ENCODE measurements around the gene CD3E. TPM values are rescaled to one million over a fixed set of nuclear protein-coding genes. Genes with fewer than 3 reads are reported as not detected.

Gene CD3E
- not detected for total RNA-seq

DNA sequence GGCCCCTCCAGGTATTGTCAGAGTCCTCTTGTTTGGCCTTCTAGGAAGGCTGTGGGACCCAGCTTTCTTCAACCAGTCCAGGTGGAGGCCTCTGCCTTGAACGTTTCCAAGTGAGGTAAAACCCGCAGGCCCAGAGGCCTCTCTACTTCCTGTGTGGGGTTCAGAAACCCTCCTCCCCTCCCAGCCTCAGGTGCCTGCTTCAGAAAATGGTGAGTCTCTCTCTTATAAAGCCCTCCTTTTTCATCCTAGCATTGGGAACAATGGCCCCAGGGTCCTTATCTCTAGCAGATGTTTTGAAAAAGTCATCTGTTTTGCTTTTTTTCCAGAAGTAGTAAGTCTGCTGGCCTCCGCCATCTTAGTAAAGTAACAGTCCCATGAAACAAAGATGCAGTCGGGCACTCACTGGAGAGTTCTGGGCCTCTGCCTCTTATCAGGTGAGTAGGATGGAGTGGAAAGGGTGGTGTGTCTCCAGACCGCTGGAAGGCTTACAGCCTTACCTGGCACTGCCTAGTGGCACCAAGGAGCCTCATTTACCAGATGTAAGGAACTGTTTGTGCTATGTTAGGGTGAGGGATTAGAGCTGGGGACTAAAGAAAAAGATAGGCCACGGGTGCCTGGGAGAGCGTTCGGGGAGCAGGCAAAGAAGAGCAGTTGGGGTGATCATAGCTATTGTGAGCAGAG lies at the start of gene CD3E:
Gene CD3E, plus strand, starts transcription at position 163 of the 681 bp plus-strand sequence. Its CDS starts 223 bp downstream, at position 386.

DNA sequence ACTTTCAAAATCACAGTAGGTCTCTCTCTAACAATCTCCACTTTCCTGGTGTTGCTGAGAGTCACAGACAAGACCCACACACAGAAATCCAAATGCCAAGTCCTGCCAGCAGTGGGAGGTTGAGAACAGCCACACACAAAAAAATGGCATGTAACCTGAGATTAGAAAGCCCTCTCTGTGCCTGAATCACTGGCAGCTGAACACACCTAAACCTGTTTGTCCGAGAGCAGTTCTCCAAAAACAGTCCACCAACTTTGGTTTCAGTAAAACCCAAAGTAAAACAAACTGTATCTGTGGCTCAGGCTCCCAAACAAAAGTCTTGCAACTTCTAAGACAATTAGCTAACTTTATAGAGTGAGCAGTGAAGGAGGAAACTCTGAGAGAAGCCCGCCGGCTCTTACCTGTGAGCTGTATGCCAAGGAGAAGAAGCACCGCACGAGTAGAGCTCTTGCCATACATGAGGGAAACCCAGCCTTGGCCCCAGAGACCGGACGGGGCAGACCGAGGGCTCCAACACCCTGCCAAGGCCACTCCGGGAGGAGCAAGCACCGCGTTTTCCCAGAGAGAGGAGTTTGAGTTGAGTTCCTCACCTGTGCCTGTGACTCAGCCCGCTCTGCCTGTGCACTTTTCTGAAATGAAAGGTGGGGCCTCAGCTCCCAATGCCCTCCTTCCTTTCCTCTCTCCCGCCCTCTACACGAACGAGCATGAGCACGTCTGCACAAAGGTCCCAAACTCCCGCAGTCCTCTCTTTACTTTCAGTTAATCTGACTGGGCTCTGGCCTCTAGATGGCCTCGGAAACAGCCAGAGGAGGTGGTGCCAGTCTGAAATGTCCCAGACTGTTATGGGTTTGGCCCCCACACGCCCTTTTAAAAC lies 40.6 kb upstream of the CD3E start, which contains the start of gene MPZL2:
Gene MPZL2, minus strand, starts transcription at position 603 of the 874 bp plus-strand sequence. Its CDS starts 144 bp downstream, at position 459.

DNA sequence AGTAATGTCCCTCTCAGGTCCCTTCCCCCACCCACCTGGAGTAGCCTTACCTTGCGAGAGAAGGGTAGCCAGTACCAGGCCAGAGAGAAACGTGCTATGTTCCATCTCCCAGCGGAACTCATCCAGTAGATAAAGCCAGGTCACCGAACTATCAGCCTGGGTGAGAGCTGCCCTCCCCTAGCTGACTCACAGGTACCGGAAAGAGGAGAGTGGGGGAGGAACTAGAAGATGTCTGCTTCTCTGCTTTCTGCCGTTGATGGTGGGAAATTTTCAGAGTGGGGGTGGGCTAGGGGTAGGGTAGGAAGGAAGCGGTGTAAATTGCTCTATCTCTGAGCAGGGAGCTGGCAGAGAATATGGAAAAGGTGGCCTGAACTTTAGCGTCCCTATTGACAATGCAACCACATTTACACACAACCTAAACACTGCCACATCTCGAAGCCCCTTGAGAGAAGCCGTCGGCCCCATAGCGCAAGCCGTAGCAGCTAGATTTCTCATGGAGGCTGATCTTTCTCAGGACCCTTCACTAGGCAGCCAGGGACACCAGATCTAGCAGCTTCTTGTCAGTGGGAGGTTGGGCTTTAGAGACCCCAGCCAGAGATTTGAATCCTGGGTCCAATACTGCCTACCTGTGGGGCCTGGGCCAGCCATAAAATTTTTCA lies 38.1 kb downstream of the CD3E start, which contains the start of gene CD3D:
Gene CD3D, minus strand, starts transcription at position 203 of the 659 bp plus-strand sequence. Its CDS starts 98 bp downstream, at position 105.

DNA sequence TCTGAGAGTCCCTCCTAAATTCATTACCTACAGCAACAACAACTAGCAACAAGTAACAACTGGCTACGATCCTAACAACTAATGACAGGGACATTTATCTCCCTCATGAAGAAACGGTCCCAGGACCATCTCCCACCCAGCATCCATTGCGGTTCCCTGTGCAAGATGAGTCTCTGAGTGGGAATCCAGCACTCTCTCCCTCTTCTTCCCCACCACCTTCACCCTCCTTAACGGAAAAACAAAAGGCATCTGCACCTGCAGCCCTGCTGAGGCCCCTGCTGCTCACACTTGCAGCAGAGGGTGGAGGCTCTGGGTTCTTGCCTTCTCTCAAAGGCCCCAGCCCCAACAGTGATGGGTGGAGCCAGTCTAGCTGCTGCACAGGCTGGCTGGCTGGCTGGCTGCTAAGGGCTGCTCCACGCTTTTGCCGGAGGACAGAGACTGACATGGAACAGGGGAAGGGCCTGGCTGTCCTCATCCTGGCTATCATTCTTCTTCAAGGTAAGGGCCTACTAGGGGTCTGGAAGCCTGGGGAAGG lies 39.5 kb downstream of the CD3E start, which contains the start of gene CD3G:
Gene CD3G, plus strand, starts transcription at position 364 of the 535 bp plus-strand sequence. Its CDS starts 80 bp downstream, at position 444.

DNA sequence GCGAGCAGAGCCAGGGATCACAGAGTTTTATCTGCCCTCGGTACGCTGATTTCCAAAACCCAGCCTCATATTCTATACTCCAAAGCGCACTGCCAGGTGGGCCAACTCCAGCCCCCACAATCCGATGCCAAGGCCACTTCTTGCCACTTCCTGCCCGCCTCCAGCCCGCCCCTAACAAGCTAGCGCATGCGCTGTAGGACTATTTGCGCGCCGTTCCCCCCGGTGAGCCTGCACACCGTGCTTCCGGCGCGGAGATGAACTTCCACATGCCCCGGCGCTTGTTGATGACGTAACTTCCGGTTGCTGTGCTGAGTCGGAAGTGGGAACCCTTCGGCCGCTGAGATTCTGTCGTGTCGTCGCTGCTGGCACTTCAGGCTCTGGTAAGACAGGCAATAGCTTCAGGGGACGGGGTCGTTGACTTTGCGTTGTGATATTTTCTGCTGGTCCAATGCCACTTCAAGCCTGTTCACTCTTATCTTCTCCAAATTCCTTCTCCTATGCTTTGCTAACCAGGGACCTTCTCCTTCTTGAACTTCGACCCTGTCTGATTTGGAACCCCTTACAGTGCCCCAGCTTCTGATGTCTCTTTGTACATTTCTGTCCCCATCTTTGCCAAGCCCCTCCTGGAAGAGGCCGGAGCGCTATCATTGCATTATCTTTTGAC lies 54.9 kb downstream of the CD3E start, which contains the start of gene UBE4A:
Gene UBE4A, plus strand, starts transcription at position 306 of the 664 bp plus-strand sequence. CDS start 5,481 bp downstream, outside the sequence.

Small RNA genes lying within 50 kb of the gene (small RNA-seq; reads per million reads assigned to genes)
- not detected for gene AP001582.1

Other genes starting within 250 kb of the CD3E start
- gene TMPRSS4, start 227.7 kb upstream of the CD3E start, total RNA-seq: not detected
- gene SMIM35, start 217.8 kb upstream of the CD3E start, total RNA-seq: under 0.01 TPM
- 14.5 TPM for gene SCN4B, start 151.9 kb upstream of the CD3E start, total RNA-seq
- 15.0 TPM for gene SCN2B, start 128.1 kb upstream of the CD3E start, total RNA-seq
- gene JAML, start 79.7 kb upstream of the CD3E start, total RNA-seq: 0.92 TPM
- gene MPZL3, start 52.4 kb upstream of the CD3E start, total RNA-seq: 2.8 TPM
- 1.2 TPM for gene MPZL2, start 40.4 kb upstream of the CD3E start, total RNA-seq
- not detected for gene CD3D, start 38.0 kb downstream of the CD3E start, total RNA-seq
- gene CD3G, start 39.6 kb downstream of the CD3E start, total RNA-seq: not detected
- 62.3 TPM for gene UBE4A, start 54.9 kb downstream of the CD3E start, total RNA-seq
- 60.7 TPM for gene ATP5MG, start 96.9 kb downstream of the CD3E start, total RNA-seq
- 59.5 TPM for gene KMT2A, start 131.8 kb downstream of the CD3E start, total RNA-seq
- gene TTC36, start 222.7 kb downstream of the CD3E start, total RNA-seq: 0.92 TPM
- gene TMEM25, start 226.5 kb downstream of the CD3E start, total RNA-seq: 40.1 TPM